Stimulated activated CD8-positive, alpha-beta memory T cell treated with anti-CD3 and anti-CD28 coated beads, Interleukin-15, amount 100 ng/mL, for 48 hours (primary cell): ENCODE results near the gene OTUD5.
"Not testable (repeated sequence)": the region's sequence is repeated elsewhere in the genome, so short reads cannot be mapped to it uniquely, and the experiment has no call there.

Source experiments
- DNase-seq, 2 donors: peaks; one replicate each; pipeline ENCODE4 v3.0.0-alpha.2; 2020; ENCODE audit warnings: low read depth in 2 of 2

OTUD5 gene

GRCh38 chrX:48890296-48890925 is 67.0 kb downstream of the OTUD5 start:
- DNase-seq = no peak

GRCh38 chrX:48886586-48886985 is 70.8 kb downstream of the OTUD5 start:
- not testable (repeated sequence) for DNase-seq

- DNase-seq = no peak
Observed at GRCh38 chrX:48883729-48884128, 73.7 kb downstream of the OTUD5 start.

GRCh38 chrX:48876944-48877343 is 80.5 kb downstream of the OTUD5 start:
- not testable (repeated sequence) for DNase-seq
